DND-41 (cell line): ENCODE measurements around the gene ATP6V0E1.

Source experiments
- CTCF ChIP-seq: IDR thresholded peaks from 2 replicates; pipeline ENCODE4 v1.5.1; 2012; ENCODE audit warnings: borderline replicate concordance, low read length, moderate library complexity, mild to moderate bottlenecking; ENCODE audit not compliant: poor library complexity, severe bottlenecking; ENCODE audit errors: extremely low read depth
- EZH2 ChIP-seq: IDR thresholded peaks from 3 replicates; pipeline ENCODE4 v1.6.1; 2012; ENCODE audit warnings: borderline replicate concordance, low read depth, mild to moderate bottlenecking, moderate library complexity, low read length, inconsistent platforms; ENCODE audit not compliant: severe bottlenecking

GRCh38 chr5:173004447-173004846 is 20.9 kb downstream of the ATP6V0E1 start:
- TF ChIP-seq CTCF (no peak), EZH2 (no peak)
